ENCODE data around the gene FXYD6.

The FXYD6 gene

DNA sequence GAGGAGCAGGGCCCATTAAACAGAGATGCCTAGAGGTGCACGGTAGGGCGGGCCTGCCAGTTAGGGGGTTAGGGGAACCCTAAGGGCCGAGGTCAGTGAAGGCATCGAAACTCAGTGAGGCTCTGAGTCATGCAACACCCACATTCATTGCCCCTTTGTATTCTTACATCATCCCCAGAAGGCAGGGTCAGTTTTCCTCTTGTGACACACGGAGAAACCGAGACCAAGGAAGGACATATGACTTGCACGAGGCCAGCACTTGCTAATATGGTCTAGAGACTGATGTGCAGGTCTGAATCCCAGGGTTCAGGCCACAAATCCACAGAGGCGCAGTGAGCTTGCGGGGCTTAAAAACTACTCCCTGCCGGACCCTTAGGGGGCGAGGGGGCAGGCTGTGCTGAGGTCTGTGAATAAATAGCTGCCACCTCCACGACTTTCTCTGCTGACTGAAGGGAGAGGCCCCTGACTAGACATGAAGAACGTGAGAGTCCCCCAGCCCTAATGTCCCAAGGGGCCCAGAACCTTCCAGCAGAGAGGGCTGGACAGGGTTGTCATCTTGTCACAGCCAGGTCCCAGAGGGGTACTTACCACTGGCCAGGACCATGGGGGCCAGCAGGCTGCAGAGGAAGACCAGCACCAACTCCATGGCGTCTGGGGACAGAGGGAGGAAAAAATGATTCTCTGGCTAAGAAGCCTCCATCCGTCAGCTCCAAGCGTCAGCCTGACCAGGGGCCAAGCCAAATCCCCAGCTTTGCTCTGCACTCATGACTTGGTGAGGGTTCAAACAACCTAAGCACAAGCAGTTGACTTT is 34.1 kb downstream of the FXYD6 start:
- no peak for DNase-seq

DNA sequence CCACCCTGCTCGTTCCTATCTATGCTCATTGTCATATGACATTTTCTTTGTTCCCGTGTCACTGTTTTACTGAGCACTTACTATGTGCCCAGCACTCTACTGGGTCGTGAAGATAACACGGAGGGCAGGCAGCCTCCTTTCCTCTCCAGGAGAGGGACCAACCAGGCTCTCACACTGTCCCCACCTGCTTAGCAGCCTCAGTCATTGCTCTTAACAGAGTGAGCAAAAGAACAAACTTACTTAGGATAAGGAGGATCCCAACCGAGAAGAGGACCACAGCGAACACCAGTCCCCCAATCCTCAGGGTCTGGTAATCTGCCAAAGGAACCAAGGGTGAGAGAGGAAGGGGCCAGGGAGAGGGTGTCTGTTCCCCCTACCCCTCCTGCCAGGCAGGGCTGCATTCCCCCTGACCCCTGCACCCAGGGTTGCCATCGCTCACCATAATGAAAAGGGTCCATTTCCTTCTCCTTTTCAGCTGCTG is 34.9 kb downstream of the FXYD6 start:
- DNase-seq = no peak

DNA sequence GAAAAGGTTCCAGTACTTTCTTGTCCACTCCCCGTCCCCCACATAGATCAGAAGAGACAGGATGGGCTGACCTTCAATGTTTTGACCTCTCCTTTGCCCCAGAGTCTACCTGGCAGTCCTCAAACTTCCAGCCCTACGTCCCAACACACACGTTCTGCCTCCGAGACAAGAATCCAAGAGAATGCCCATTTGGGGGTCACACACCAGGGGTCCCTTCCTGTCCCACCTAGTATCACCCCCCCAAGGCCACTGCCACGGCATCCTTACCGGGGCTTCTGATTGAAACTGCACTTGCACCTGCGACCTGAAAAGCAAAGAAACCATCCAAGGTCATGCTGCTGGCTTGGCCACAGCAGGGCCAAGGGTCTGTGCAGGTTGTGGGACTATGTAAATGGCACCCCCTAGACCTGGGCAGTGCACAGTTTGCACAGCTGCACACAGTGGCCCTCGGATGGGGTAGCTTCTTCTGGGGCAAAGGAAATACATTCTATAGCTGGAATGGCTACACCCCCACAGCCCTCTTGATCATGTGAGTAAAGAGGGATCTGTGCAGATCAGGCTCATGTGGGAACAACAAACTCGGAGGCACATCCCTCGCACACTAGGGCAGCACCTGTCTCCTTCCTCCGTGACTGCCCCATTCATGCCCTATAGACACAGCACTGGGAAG is 35.4 kb downstream of the FXYD6 start:
- no peak for DNase-seq

DNA sequence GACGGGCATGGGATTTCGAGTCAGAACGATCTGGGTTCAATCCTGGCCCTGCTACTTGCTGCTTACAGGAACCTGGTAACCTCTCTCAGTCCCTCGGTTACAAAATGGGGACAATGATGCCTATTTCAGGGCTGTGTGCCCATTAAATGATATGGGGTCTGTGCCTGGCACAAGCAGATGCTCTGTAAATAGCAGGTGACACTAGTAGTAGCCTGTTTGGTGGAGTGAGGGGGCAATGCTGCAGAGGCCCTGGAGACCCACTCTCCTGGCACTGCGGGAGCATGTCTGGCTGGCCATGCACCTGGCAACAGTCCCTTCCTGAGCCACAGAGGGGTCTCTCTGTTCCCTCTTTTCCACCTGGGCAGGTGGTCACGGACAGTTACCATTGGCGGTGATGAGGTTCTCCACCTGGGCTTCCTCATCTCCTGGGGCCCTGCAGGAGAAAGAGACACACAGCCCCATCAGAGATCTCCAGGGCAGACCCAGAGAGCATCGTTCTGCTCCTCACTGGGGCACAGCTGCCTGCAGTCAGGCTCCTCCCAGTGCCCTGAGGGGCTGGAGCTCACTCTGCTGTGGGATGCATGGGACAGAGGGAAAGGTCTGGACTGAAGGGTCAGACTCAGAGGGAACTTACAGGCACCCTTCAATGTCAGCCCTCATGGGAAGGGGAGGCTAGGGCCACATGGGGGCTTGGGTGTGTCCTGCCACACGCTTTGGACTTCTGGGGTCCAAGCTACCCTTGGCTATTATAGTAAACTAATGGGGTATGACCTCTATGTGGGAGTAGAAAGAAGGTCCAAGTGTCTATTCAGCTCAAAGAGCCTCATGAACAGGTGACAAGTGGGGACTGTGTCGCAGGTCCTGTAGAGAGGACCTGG is 36.3 kb downstream of the FXYD6 start:
- no peak for DNase-seq

DNA sequence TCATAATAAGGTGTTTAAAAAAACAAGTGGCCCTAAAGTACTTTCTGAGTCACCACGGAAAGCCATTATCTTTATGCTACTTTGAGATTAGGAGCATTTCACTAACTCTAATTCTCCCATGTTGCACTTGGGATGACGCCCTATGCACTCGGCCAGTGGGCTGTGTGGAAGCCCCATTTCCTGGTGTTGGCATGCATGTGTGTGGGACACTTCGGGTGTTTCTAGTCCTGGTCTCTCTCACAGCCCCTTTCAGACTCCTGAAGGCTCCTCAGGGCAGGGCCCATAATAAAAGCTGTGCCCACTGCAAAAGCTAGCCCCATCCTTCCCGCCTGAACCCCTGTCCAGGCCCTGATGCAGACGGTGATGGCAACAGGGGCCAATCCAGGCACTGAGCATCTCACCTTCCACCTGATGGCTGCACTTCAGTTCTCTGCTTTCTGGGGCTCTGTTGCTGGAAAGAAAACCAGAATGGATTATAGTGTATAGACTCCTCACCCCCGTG is 37.0 kb downstream of the FXYD6 start:
- DNase-seq = no peak

DNA sequence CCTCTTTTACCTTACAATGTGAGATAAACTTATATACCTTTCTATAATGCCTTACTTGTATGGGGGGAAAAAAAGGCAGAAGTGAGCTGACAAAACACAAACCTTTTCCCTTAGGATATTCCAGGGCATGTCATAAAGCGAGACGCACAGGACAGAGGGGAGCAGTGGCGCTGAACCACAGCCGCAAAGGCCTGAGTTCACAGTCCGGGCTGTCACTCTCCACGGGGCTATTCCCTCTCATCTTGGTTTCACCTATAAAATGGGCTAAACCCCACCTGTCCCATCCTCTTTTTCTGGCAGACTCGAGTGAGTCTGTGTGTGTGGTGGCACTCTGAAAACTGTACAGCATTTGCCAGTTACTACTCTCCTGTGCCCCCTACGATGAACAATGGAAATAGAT is 37.6 kb downstream of the FXYD6 start:
- no peak for DNase-seq

DNA sequence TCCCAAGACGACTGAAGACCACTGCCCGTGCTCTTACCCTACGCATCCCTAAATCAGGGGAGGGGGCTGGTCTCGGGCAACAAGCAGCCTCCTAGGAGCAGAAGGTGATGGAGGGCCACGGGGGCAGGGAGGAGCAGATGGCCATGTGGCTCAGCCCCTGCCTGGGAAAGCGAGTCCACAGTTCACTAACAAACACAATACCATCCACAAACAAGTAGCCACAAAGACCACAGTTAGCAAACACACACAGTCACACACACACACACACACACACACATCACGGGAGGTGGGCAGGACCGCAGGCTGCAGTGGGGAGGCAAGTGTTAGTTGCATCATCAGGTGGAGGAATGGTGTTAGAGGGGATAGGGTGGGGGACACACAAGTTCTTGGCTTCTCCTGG is 38.7 kb downstream of the FXYD6 start:
- DNase-seq = no peak

DNA sequence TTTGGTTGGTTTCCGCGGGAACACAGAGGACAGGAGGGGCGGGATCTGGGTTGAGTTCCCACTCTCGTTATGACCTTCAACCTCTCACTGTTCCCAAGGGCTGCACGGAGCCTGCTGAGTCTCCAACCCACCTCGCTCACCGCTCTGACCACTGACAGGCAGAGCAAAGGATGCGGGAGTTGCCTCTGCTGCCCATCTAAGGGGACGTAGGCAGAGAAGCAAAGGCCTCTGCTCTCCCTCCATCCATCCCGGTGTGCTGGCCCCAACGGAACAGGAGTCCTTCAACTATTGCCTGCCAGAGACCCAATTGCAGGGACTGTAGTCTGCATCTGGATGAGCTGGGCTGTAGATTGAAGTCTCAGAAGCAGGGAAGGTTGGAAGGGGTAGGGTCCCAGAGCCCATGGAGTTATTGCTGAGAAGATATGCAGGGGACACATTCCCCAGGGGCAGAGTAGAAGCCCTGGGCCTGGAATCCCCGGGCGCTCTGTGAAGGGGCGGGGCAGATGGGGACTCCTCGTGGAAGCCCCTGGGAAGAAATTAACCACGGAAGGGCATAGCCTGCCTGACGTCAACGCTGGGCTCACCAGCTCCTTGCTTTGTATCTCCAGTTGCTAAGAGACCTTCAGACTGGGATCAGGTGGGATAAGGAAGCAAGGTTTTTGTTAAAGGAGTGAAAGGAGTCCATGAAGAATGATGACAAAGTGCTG is 39.2 kb downstream of the FXYD6 start:
- DNase-seq = no peak

DNA sequence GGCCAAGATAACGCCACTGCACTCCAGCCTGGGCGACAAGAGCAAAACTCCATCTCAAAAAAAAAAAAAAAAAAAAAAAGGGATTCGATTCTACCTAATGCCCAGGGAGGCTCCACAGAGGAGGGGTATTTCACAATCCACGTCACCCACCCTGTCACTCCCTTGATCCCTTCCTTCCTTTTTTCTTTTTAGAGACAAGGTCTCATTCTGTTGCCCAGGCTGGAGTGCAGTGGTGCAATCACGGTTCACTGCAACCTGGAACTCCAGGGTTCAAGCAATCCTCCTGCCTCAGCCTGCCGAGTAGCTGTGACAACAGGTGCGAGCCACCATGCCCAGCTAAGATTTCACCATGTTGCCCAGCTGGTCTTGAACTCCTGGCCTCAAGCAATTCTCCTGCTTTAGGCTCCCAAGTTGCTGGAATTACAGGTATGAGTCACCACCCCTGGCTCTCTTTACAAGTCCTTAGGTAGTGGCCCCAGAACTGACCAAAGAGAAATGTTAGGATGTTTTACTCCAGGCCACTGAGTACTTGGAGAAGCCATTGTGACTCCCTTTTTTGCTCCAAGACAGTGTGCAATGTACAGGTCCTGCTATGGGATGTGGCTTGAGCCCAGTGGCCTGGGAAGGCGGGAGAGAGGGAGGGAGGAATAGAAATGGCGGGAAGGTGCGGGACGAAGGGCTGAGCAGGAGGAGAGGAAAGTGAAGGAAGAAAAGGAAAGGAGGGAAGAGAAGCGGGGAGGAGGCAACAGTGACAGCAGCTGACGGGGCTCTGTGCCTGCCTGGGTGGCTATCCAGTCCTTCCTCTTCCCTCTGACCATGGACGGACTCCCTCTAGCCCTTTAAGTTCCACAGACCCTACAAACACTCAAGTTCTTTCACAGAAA is 40.1 kb downstream of the FXYD6 start:
- no peak for DNase-seq

DNA sequence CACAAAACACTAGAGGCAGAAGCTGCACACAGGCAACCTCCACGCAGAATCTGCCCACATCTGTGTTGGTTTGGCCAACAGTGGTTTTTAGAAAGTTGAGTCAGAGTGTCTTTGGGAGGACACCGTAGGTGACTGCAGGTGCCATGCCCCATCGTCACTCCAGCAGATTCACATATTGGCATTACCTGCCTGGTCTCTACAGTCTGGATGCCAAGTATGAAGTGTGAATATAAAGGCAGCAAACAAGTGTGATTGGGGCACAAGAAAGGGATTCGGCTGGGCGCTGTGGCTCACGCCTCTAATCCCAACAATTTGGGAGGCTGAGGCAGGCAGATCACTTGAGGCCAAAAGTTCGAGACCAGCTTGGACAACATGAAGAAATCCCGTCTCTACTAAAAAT is 40.9 kb downstream of the FXYD6 start:
- no peak for DNase-seq

DNA sequence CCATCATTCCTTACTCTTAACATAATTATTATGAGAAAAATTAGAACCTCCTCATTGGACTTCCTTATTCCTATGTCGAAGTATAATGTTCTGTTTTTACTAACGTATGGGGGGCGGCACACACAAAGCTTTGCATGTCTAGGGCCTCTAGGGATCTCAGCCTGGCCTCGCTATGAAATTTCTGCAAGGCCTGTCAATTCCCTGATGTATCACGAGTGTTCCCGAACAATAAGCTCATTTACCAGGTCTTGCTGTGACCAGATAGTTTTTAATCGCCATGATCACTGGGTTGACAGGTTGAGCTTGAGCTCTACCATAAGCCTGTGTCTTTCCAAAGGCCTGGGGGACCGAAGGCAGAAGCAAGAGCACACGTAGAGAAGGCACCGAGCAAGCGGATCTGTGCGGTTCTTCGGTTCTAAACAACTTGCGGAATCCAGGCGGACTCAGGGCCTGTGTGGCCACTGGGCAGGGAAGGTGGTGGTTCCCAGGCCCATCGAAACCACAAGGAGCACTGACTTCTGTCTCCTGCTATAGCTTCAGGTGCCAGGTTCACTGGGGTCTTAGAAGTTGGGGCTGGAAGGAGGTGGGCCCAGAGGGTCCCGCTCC is 41.5 kb downstream of the FXYD6 start:
- no peak for DNase-seq

DNA sequence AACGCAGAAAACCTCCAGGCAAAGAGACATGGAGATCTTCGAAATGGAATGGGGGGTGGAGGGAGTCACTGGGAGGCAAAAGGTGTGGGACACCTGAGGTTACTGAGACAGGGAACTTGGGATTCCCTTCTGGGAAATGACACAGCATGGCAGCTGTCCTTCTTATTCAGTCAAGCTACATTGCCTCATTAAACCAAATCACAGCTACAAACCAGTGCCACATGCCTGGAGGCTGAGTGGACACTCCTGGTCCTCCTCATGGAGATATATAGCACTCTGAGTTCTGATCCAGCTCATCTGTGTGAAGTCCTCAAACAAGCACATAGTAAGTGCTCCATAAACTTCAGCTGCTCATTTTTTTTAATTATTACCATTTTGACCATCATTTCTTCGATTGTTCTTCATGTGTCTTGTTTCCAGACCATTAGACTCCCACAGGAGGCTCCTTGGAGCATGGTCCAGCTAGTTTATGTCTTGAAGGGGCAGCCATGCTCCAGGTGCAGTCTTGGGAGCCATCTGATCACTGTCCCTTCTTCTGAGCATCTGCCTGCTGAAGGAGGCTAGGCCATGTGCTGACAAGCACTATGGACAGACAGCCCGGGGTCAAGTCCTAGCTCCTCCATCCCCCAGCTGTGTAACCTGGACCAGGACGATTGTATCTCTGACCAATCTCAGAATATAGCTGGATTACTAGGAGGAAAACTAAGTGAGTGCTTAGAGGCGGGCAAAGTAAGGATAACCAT is 42.2 kb downstream of the FXYD6 start:
- no peak for DNase-seq

DNA sequence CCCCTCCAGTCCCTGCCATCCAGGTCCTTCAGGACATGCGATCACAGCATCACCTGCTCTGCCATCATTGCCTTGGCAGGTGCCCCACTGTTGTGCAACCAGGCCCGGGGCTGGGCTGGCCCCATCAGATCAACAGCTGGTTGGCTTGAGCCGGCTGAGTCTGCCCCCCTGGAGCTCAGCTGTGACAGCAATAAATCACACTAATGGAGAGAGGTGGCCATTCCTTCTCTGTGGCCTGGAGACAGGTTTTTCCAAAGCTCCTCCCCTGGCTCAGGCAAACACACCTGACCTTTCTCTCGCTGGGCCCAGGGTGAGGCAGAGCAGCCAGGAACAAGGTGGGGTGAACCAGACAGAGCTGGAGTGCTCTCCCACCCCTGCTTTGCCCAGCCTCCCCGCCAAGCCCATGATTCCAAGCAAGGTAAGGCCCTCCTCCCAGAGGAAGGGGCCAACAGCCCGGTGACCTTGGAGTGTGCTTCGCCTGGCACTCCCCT is 43.0 kb downstream of the FXYD6 start:
- DNase-seq = peak; percentile 99

DNA sequence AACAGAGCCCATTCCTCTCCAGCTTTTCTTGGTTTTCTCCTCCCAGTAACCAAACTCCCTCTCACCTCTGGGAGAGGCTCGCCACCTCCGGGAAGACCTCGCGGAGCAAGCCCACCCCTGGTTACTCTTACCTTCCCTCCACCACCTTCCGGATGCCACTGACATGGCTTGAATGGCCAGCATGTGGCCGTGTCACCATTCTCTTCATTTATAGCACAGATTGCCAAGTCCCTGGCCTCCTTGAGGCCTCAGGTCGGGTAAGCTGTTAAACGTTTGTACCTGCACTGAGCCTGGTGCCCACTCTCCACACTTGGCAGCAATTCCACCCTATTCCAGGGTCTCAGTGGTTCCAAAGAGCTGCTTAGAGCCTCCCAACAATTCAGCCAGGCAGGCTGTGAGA is 43.9 kb downstream of the FXYD6 start:
- no peak for DNase-seq

DNA sequence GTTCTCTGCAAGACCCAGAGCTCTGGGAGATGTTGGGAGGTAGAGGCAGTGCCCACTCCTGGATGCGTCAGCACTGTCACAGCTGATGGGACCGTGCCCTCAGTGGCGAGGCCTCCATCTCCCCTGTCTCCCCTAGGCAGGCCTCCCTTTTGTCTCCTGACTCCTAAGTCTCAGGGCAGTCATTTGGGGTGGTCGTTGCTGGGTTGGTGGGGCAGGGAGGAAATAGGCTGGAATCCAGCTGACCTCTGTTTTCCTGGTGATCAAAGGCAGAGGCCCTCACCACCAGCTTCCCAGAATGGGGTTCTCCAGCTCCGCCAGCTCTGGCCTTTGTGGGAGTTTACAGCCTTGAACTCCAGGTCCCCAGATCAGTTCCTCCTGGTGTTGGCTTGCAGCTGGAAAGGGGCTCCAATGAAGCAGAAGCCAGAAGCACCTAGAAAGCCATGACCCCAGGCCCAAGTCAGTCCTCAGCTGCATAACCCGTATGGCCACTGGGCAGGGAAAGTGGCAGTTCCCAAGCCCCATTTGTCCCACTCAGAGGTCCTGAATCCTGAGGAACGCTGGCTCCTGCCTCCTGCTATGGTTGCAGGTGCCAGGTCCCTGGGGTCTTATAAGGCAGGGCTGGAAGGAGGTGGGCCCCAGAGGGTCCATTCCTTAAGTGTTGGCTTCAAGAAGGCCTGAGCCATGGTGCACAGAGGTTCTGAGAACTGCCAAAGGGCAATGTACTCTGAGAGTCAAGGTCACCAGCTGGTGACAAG is 44.6 kb downstream of the FXYD6 start:
- no peak for DNase-seq

DNA sequence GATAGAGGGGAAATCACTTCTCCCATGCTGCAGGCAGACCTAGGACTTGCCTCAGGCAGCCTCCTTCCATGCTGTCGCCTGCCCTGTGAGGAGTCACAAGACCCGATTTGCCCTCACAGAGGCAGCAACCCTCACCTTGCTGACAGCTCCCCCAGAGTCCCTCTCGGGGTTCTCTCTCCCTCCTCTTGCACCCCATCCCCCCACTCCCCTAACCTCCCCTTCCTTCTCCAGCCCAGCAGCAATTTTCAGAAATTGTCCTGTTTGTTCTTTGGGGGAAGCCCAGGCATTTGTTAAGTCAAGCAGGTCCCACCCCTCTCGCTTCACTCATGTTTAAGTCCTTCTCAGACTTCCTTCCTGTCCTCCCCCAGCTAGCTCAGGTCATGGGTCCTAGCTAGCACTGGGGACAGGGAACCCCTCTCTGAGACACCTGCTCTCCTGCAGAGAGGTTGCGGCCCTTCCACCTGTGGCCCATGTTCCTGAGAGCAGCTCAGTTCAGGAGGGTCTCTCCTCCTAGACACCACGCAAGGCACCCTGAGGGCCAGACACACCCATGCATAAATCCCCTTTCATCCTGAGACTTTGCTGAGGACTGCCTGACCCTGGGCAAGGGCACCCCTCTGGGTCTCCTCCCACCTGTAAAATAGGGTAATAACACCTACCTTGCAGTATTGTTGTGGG is 45.6 kb downstream of the FXYD6 start:
- no peak for DNase-seq

DNA sequence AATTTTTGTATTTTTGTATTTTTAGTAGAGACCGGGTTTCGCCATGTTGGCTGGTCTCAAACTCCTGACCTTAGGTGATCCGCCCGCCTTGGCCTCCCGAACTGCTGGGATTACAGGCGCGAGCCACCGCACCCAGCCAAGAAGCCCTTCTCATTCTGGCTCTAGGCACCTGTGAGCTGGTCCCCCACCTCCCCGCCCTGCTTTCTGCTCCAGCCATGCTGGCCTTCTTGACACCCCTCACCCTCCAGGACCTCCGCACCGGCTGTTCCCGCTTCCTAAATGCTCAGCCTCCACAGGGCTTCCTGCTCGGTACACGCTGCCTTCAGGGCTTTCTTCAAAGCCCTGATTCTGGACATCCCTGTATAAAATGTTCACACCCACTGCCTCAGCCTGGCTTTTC is 46.4 kb downstream of the FXYD6 start:
- DNase-seq = no peak

DNA sequence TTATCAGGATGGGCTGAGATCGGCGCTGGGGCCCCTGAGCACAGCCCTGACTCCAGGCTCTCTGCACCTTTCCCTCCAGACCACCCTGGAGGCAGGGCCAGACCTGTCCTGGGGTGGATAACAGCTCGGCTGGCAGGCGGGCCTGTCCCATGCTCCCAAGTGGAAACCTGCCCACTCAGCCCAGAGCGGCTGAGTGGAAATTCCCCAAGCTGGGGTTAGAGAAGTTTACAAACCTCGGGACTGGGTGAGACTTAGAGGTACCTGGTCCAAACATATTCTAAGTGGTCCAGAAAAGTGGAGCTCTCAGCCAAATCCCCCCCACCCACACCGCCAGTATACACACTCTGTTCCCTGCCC is 47.1 kb downstream of the FXYD6 start:
- DNase-seq = no peak
